Natural killer cell (primary cell): ENCODE measurements around the gene HSPA4. TPM values are rescaled to one million over a fixed set of nuclear protein-coding genes. Genes with fewer than 3 reads are reported as not detected.
"Not testable (repeated sequence)": the region's sequence is repeated elsewhere in the genome, so short reads cannot be mapped to it uniquely, and the experiment has no call there.

ENCODE experiments used
- ATAC-seq, 3 donors: fragments of 150-1000 bp in 2 of 3; fragments of 200-7000 bp in 1 of 3; cut with Tn5 transposase; 1 replicate in 1 of 3; 2 replicates in 2 of 3; pipeline ENCODE4 v1.10.0; 2021; ENCODE audit warnings: mild to moderate bottlenecking in 2 of 3, moderate library complexity in 2 of 3
- DNase-seq, 2 donors: peaks; one replicate each; pipeline versions ENCODE4 v3.0.0 to v3.0.0-alpha.2; 2013 to 2021; ENCODE audit warnings: mixed read lengths in 1 of 2
- H3K27ac ChIP-seq: one replicate; pipeline ENCODE4 v1.5.1; 2013; ENCODE audit warnings: mild to moderate bottlenecking, low read length
- H3K27me3 ChIP-seq: one replicate; pipeline ENCODE4 v1.6.1; 2013; ENCODE audit warnings: low read length; ENCODE audit not compliant: control insufficient read depth, insufficient read depth
- H3K36me3 ChIP-seq: one replicate; pipeline ENCODE4 v1.6.1; 2013; ENCODE audit warnings: low read length; ENCODE audit not compliant: control insufficient read depth, insufficient read depth
- H3K4me1 ChIP-seq: one replicate; pipeline ENCODE4 v1.6.1; 2013; ENCODE audit warnings: low read length; ENCODE audit not compliant: control insufficient read depth, insufficient read depth
- H3K4me3 ChIP-seq: one replicate; pipeline ENCODE4 v1.5.1; 2013; ENCODE audit warnings: low read length
- H3K9me3 ChIP-seq: one replicate; pipeline ENCODE4 v1.6.1; 2013; ENCODE audit warnings: low read length; ENCODE audit not compliant: control insufficient read depth, insufficient read depth
- H3K27ac Mint-ChIP-seq, 2 donors: one replicate each; pipeline ENCODE4 v1.8.0; 2022; ENCODE audit warnings: mild to moderate bottlenecking in 2 of 2, mixed read lengths in 2 of 2, moderate library complexity in 1 of 2
- H3K27me3 Mint-ChIP-seq, 2 donors: one replicate each; pipeline ENCODE4 v1.8.0; 2022; ENCODE audit warnings: low read depth in 2 of 2, mixed read lengths in 2 of 2
- H3K36me3 Mint-ChIP-seq: one replicate; pipeline ENCODE4 v1.8.0; 2022; ENCODE audit warnings: mixed read lengths
- H3K4me1 Mint-ChIP-seq, 2 donors: one replicate each; pipeline ENCODE4 v1.8.0; 2022; ENCODE audit warnings: mixed read lengths in 2 of 2
- H3K4me3 Mint-ChIP-seq: one replicate; pipeline ENCODE4 v1.8.0; 2022; ENCODE audit warnings: mild to moderate bottlenecking, moderate library complexity, mixed read lengths
- H3K9me3 Mint-ChIP-seq, 2 donors: one replicate each; pipeline ENCODE4 v1.8.0; 2022; ENCODE audit warnings: mixed read lengths in 2 of 2
- CTCF ChIP-seq: fragments of 200-600 bp; IDR thresholded peaks from one replicate; pipeline ENCODE4 v1.8.0; 2022; ENCODE audit warnings: antibody characterized with exemption
- WGBS: methylation state at CpG from one replicate; pipeline ENCODE4 v1.1.7; 2013; ENCODE audit warnings: missing lambda C conversion rate; ENCODE audit not compliant: insufficient coverage; 5-methylcytosine and 5-hydroxymethylcytosine counted together
- intact Hi-C: fragments of 100-400 bp; cut with micrococcal nuclease; formaldehyde crosslinking; loops from one replicate; pipeline ENCODE4 v1.14.2; 2022
- total RNA-seq, 4 donors: library from RNA; stranded (reverse); fragments of 120-200 nt in 1 of 4; gene quantifications; one replicate each; pipeline versions ENCODE4 v1.2.3 to v1.2.4, GENCODE V29; 2013 to 2022

Gene HSPA4
- total RNA-seq, 3 donors from 2014 or later (not counting 1 experiment from before 2014, with no cell fraction given) = 38.3 to 58.6 (median 43.0) TPM

DNA sequence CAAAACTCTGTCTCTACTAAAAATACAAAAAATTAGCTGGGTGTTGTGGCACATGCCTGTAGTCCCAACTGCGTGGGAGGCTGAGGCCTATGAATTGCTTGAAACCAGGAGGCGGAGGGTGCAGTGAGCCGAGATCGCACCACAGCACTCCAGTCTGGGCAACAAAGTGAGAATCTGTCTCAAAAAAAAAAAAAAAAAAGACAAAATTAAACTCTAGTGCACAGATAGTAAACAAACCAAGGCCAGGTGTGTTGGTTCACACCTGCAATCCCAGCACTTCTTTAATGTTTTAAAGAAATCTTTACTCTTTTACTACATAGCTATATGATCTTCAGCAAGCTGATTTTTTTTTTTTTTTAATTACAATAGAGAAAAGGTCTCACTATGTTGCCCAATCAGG lies 33.8 kb upstream of the HSPA4 start:
- H3K27me3 ChIP-seq = no peaks in the 10 kb centered on the region
- Mint-ChIP-seq H3K27ac (no peak overlapping the region), H3K27me3 (no peaks in the 10 kb centered on the region), H3K4me1 (peaks cover 4 to 7% of the 10 kb centered on the region in 2 donors), H3K36me3 (no peaks in the 10 kb centered on the region), H3K9me3 (no peaks in the 10 kb centered on the region), H3K4me3 (no peak overlapping the region)
- intact Hi-C loops = no loop called here
- no peaks in the 10 kb centered on the region for H3K9me3 ChIP-seq
- no peak for DNase-seq
- no peaks in the 10 kb centered on the region for H3K4me1 ChIP-seq
- no peak overlapping the region for H3K4me3 ChIP-seq
- H3K36me3 ChIP-seq = peaks cover 25% of the 10 kb centered on the region
- ATAC-seq = no peak
- TF ChIP-seq CTCF = no peak
- no peak overlapping the region for H3K27ac ChIP-seq
- 79% methylated on average over 4 of the region's 4 CpGs for WGBS

DNA sequence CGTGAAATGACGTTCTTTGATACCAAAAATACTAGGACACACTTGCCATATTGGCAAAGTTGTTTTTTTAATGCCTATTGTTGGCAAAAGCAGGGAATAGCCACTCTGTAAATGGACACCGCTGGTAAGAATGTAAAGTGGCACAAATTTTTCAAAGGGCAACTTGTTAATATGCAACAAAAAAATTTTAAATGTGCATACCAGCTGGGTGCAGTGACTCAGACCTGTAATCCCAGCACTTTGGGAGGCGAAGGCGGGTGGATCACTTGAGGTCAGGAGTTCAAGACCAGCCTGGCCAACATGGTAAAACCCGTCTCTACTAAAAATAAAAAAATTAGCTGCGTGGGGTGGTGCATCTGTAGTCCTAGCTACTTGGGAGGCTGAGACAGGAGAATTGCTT lies 32.3 kb upstream of the HSPA4 start:
- WGBS = 94% methylated on average over 7 of the region's 7 CpGs

GRCh38 chr5:133025804-133026663 lies 25.8 kb upstream of the HSPA4 start, which contains the start of gene ZCCHC10:
Gene ZCCHC10 (minus strand): TSS chr5:133026549. CDS start chr5:133026537, 12 bp downstream.
- Histone ChIP-seq H3K36me3 (peaks cover 2% of the 10 kb centered on the region), H3K4me3 (peak within 1 kb of the TSS; percentile 99), H3K27ac (peak within 1 kb of the TSS; percentile 94), H3K27me3 (no peaks in the 10 kb centered on the region), H3K4me1 (peaks cover 6% of the 10 kb centered on the region), H3K9me3 (no peaks in the 10 kb centered on the region)
- peak within 1 kb of the TSS; percentile 97 for H3K4me3 Mint-ChIP-seq
- under 1% methylated on average over 53 of the region's 53 CpGs for WGBS
- no peaks in the 10 kb centered on the region for H3K9me3 Mint-ChIP-seq
- no peaks in the 10 kb centered on the region for H3K36me3 Mint-ChIP-seq
- intact Hi-C loops = loop anchor here (1.0 kb wide), 2 partner anchors 25 to 63 kb away; partner anchors contain the start of gene AFF4
- H3K4me1 Mint-ChIP-seq = peaks cover 16 to 21% of the 10 kb centered on the region in 2 donors
- DNase-seq (peak; percentile 85 to 95), ATAC-seq (peak; percentile 98 to 99 (median 99))
- TF ChIP-seq CTCF = no peak
- no peaks in the 10 kb centered on the region for H3K27me3 Mint-ChIP-seq
- peak within 1 kb of the TSS; percentile 96 for H3K27ac Mint-ChIP-seq

More for the DNA sequence above, 32.3 kb upstream of the HSPA4 start:
- H3K9me3 Mint-ChIP-seq, H3K27ac Mint-ChIP-seq, H3K4me1 ChIP-seq, H3K9me3 ChIP-seq, H3K4me3 Mint-ChIP-seq, ATAC-seq, intact Hi-C loops, H3K36me3 Mint-ChIP-seq, H3K27me3 Mint-ChIP-seq, H3K27ac ChIP-seq, H3K27me3 ChIP-seq, DNase-seq, H3K4me3 ChIP-seq: not testable (repeated sequence)
- peaks cover 10 to 12% of the 10 kb centered on the region in 2 donors for H3K4me1 Mint-ChIP-seq
- H3K36me3 ChIP-seq = peaks cover 25% of the 10 kb centered on the region

GRCh38 chr5:133026664-133027153 lies 25.1 kb upstream of the HSPA4 start:
- no peak for TF ChIP-seq CTCF

More at GRCh38 chr5:133026664-133027153, 25.1 kb upstream of the HSPA4 start:
- DNase-seq = no peak
- peaks cover 16 to 21% of the 10 kb centered on the region in 2 donors for H3K4me1 Mint-ChIP-seq
- ATAC-seq = no peak
- H3K27me3 Mint-ChIP-seq = no peaks in the 10 kb centered on the region
- Histone ChIP-seq H3K4me3 (peak overlapping the region; percentile 99), H3K9me3 (no peaks in the 10 kb centered on the region), H3K36me3 (no peaks in the 10 kb centered on the region), H3K27me3 (no peaks in the 10 kb centered on the region), H3K4me1 (peaks cover 6% of the 10 kb centered on the region), H3K27ac (peak overlapping the region; percentile 55)
- H3K4me3 Mint-ChIP-seq = peak overlapping the region; percentile 97
- WGBS = 6% methylated on average over 14 of the region's 15 CpGs
- H3K9me3 Mint-ChIP-seq = no peaks in the 10 kb centered on the region
- H3K27ac Mint-ChIP-seq = peak overlapping the region; percentile 96
- no peaks in the 10 kb centered on the region for H3K36me3 Mint-ChIP-seq
- intact Hi-C loops = loop anchor here (1.0 kb wide), 2 partner anchors 25 to 63 kb away; partner anchors contain the start of gene AFF4
